GM23338 (cell line): Measurements from ENCODE around the gene MDN1. TPM values are rescaled to one million over a fixed set of nuclear protein-coding genes. Genes with fewer than 3 reads are reported as not detected.

ENCODE experiments used
- ATAC-seq: fragments of 200-7000 bp; cut with Tn5 transposase; 3 replicates; pipeline ENCODE4 v1.9.1; 2020
- DNase-seq: peaks from one replicate; pipeline ENCODE4 v3.0.0-alpha.2; 2015; ENCODE audit warnings: low spot score
- H2AFZ ChIP-seq: fragments of 200-600 bp; sonication (generic); 2 replicates; pipeline ENCODE4 v1.8.0; 2016; ENCODE audit warnings: antibody characterized with exemption, mild to moderate bottlenecking, moderate library complexity
- H3F3A ChIP-seq: fragments of 200-600 bp; sonication (generic); replicated peaks from 2 replicates; pipeline ENCODE4 v1.8.0; 2017; ENCODE audit warnings: antibody characterized with exemption, mixed run types, low read depth
- H3K27ac ChIP-seq: fragments of 200-600 bp; sonication (generic); 2 replicates; pipeline ENCODE4 v1.6.1; 2016; ENCODE audit warnings: low read depth
- H3K27me3 ChIP-seq: fragments of 200-600 bp; sonication (generic); 2 replicates; pipeline ENCODE4 v1.8.0; 2016; ENCODE audit warnings: mild to moderate bottlenecking, mixed run types, moderate library complexity; ENCODE audit not compliant: insufficient read depth
- H3K36me3 ChIP-seq: fragments of 200-600 bp; sonication (generic); 2 replicates; pipeline ENCODE4 v1.8.0; 2016; ENCODE audit warnings: mild to moderate bottlenecking; ENCODE audit not compliant: insufficient read depth
- H3K4me1 ChIP-seq: fragments of 200-600 bp; sonication (generic); 2 replicates; pipeline ENCODE4 v1.8.0; 2016; ENCODE audit warnings: mild to moderate bottlenecking, moderate library complexity; ENCODE audit not compliant: insufficient read depth
- H3K4me2 ChIP-seq: fragments of 200-600 bp; sonication (generic); 2 replicates; pipeline ENCODE4 v1.7.1; 2017; ENCODE audit warnings: mixed run types
- H3K4me3 ChIP-seq: fragments of 200-600 bp; sonication (generic); 2 replicates; pipeline ENCODE4 v1.6.1; 2016; ENCODE audit warnings: mixed run types
- H3K79me2 ChIP-seq: fragments of 200-600 bp; sonication (generic); replicated peaks from 2 replicates; pipeline ENCODE4 v1.8.0; 2017; ENCODE audit warnings: mild to moderate bottlenecking; ENCODE audit not compliant: insufficient read depth
- H3K9me2 ChIP-seq: fragments of 200-600 bp; sonication (generic); 2 replicates; pipeline ENCODE4 v1.8.0; 2017; ENCODE audit not compliant: insufficient read depth
- H4K20me1 ChIP-seq: fragments of 200-600 bp; sonication (generic); replicated peaks from 2 replicates; pipeline ENCODE4 v1.8.0; 2017; ENCODE audit warnings: mild to moderate bottlenecking; ENCODE audit not compliant: insufficient read depth
- H3K27ac Mint-ChIP-seq: 2 replicates; pipeline ENCODE4 v1.8.0; 2020; ENCODE audit warnings: inconsistent platforms, mild to moderate bottlenecking, moderate library complexity, mixed read lengths
- H3K27me3 Mint-ChIP-seq: 3 replicates; pipeline ENCODE4 v1.8.0; 2022; ENCODE audit warnings: low read depth, mild to moderate bottlenecking, moderate library complexity, mixed read lengths, inconsistent platforms; ENCODE audit not compliant: insufficient read depth, poor library complexity
- H3K36me3 Mint-ChIP-seq: 3 replicates; pipeline ENCODE4 v1.8.0; 2021; ENCODE audit warnings: low read depth, mild to moderate bottlenecking, inconsistent platforms, moderate library complexity, mixed read lengths
- H3K4me1 Mint-ChIP-seq: 3 replicates; pipeline ENCODE4 v1.8.0; 2020; ENCODE audit warnings: mild to moderate bottlenecking, inconsistent platforms, mixed read lengths
- H3K4me3 Mint-ChIP-seq: 3 replicates; pipeline ENCODE4 v1.8.0; 2021; ENCODE audit warnings: moderate library complexity, mild to moderate bottlenecking, inconsistent platforms, mixed read lengths
- H3K9me3 Mint-ChIP-seq: 3 replicates; pipeline ENCODE4 v1.8.0; 2020; ENCODE audit warnings: moderate library complexity, mild to moderate bottlenecking, inconsistent platforms, mixed read lengths
- CREB1 ChIP-seq: fragments of 250-450 bp; sonication (Bioruptor Pico); IDR thresholded peaks from 2 replicates; pipeline ENCODE4 v1.5.0; 2020; ENCODE audit warnings: low read depth, mild to moderate bottlenecking, moderate library complexity
- CTCF ChIP-seq, 2 experiments: fragments of 200-600 bp in 1 of 2; sonication (generic) in 1 of 2; conservative IDR thresholded peaks; 2 replicates each; pipeline versions ENCODE4 v1.5.1 to v1.6.1; 2016 to 2017; ENCODE audit warnings: antibody characterized with exemption in 2 of 2, low read depth in 2 of 2, mild to moderate bottlenecking in 2 of 2, moderate library complexity in 1 of 2
- EZH2 ChIP-seq: fragments of 200-600 bp; sonication (generic); IDR thresholded peaks from one replicate; pipeline ENCODE4 v1.8.0; 2017; ENCODE audit warnings: antibody characterized with exemption, mild to moderate bottlenecking, low read depth; ENCODE audit not compliant: unreplicated experiment
- NANOG ChIP-seq: IDR thresholded peaks from 2 replicates; pipeline ENCODE4 v1.6.1; 2016; ENCODE audit warnings: antibody characterized with exemption, borderline replicate concordance
- POLR2AphosphoS5 ChIP-seq: IDR thresholded peaks from 2 replicates; pipeline ENCODE4 v1.6.1; 2016; ENCODE audit warnings: antibody characterized with exemption, low read depth
- REST ChIP-seq: IDR thresholded peaks from one replicate; pipeline ENCODE4 v1.6.1; 2018; ENCODE audit warnings: antibody characterized with exemption; ENCODE audit not compliant: unreplicated experiment
- ZNF114 ChIP-seq: fragments of 250-450 bp; sonication (Bioruptor Pico); IDR thresholded peaks from 2 replicates; pipeline ENCODE4 v1.5.0; 2020; ENCODE audit warnings: mild to moderate bottlenecking, moderate library complexity
- polyA plus RNA-seq: library from polyadenylated mRNA; unstranded; fragments of >200 nt; fragmentation: Nextera tagmentation; extraction: Ambion mirVana; gene quantifications from 2 replicates; pipeline ENCODE4 v1.2.1, GENCODE V29; 2016
- total RNA-seq: library from RNA; depleted of rRNA; stranded (reverse); fragments of >200 nt; shearing (Covaris generic); gene quantifications from 2 replicates; pipeline ENCODE4 v1.2.3, GENCODE V29; 2014
- TF ChIP-seq, protein P1 (sequence below): fragments of 250-450 bp; sonication (Bioruptor Pico); IDR thresholded peaks from 2 replicates; pipeline ENCODE4 v1.5.0; 2020; ENCODE audit warnings: mild to moderate bottlenecking, moderate library complexity

The MDN1 gene
- total and polyA plus RNA-seq, 2 experiments from 2014 or later = 165 to 217 TPM

DNA sequence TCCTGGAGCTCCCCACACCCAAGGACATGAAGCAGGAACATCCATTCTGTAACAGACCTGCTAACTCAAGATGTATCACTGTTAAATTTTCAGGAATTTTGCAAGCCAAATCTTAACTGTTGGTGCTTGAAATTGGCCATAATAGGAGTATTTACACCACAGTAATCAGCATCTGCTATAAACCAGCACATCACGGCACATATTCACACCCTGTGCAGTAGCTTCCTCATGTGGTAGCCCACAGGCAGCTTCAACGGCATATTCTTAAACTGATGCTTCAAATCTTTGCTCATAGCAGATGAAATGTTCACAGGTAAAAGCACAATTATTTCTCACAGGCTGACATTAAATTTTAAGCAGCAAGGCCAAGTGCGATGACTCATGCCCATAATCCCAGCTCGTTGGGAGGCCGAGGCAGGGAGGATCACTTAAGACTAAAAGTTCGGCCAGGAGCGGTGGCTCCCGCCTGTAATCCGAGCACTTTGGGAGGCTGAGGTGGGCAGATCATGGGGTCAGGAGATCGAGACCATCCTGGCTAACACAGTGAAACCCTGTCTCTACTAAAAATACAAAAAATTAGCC is 137.5 kb downstream of the MDN1 start:
- Mint-ChIP-seq H3K4me1 (peaks cover 31% of the 10 kb centered on the region), H3K27me3 (peaks cover 7% of the 10 kb centered on the region), H3K36me3 (peaks cover 98% of the 10 kb centered on the region), H3K27ac (no peak overlapping the region), H3K9me3 (no peaks in the 10 kb centered on the region), H3K4me3 (no peak overlapping the region)
- ATAC-seq (no peak), DNase-seq (no peak)
- Histone ChIP-seq H4K20me1 (no peaks in the 10 kb centered on the region), H3K9me2 (no peaks in the 10 kb centered on the region), H3K4me3 (no peak overlapping the region), H3K27ac (peak overlapping the region; percentile 76; the same call in 1 of the 2 replicates), H3K27me3 (no peaks in the 10 kb centered on the region), H3K4me2 (no peak overlapping the region), H3K36me3 (peaks cover 91% of the 10 kb centered on the region), H3K4me1 (peaks cover 22% of the 10 kb centered on the region), H3K79me2 (peaks cover 9% of the 10 kb centered on the region; the same call in 1 of the 2 replicates), H2AFZ (no peak overlapping the region), H3F3A (peaks cover 23% of the 10 kb centered on the region; the same call in 1 of the 2 replicates)
- TF ChIP-seq POLR2AphosphoS5 = no peak
- no peak for TF ChIP-seq CREB1 (CRISPR knock-in tag)
- TF ChIP-seq CTCF (conservative IDR thresholded peaks at IDR 0.05; ENCODE audit: low read depth in 2 of 2) = no peak
- TF ChIP-seq, protein P1, sequence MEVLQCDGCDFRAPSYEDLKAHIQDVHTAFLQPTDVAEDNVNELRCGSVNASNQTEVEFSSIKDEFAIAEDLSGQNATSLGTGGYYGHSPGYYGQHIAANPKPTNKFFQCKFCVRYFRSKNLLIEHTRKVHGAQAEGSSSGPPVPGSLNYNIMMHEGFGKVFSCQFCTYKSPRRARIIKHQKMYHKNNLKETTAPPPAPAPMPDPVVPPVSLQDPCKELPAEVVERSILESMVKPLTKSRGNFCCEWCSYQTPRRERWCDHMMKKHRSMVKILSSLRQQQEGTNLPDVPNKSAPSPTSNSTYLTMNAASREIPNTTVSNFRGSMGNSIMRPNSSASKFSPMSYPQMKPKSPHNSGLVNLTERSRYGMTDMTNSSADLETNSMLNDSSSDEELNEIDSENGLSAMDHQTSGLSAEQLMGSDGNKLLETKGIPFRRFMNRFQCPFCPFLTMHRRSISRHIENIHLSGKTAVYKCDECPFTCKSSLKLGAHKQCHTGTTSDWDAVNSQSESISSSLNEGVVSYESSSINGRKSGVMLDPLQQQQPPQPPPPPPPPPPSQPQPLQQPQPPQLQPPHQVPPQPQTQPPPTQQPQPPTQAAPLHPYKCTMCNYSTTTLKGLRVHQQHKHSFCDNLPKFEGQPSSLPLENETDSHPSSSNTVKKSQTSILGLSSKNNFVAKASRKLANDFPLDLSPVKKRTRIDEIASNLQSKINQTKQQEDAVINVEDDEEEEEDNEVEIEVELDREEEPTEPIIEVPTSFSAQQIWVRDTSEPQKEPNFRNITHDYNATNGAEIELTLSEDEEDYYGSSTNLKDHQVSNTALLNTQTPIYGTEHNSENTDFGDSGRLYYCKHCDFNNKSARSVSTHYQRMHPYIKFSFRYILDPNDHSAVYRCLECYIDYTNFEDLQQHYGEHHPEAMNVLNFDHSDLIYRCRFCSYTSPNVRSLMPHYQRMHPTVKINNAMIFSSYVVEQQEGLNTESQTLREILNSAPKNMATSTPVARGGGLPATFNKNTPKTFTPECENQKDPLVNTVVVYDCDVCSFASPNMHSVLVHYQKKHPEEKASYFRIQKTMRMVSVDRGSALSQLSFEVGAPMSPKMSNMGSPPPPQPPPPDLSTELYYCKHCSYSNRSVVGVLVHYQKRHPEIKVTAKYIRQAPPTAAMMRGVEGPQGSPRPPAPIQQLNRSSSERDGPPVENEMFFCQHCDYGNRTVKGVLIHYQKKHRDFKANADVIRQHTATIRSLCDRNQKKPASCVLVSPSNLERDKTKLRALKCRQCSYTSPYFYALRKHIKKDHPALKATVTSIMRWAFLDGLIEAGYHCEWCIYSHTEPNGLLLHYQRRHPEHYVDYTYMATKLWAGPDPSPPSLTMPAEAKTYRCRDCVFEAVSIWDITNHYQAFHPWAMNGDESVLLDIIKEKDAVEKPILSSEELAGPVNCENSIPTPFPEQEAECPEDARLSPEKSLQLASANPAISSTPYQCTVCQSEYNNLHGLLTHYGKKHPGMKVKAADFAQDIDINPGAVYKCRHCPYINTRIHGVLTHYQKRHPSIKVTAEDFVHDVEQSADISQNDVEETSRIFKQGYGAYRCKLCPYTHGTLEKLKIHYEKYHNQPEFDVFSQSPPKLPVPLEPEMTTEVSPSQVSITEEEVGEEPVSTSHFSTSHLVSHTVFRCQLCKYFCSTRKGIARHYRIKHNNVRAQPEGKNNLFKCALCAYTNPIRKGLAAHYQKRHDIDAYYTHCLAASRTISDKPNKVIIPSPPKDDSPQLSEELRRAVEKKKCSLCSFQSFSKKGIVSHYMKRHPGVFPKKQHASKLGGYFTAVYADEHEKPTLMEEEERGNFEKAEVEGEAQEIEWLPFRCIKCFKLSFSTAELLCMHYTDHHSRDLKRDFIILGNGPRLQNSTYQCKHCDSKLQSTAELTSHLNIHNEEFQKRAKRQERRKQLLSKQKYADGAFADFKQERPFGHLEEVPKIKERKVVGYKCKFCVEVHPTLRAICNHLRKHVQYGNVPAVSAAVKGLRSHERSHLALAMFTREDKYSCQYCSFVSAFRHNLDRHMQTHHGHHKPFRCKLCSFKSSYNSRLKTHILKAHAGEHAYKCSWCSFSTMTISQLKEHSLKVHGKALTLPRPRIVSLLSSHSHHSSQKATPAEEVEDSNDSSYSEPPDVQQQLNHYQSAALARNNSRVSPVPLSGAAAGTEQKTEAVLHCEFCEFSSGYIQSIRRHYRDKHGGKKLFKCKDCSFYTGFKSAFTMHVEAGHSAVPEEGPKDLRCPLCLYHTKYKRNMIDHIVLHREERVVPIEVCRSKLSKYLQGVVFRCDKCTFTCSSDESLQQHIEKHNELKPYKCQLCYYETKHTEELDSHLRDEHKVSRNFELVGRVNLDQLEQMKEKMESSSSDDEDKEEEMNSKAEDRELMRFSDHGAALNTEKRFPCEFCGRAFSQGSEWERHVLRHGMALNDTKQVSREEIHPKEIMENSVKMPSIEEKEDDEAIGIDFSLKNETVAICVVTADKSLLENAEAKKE (CRISPR knock-in tag) = no peak
- TF ChIP-seq REST = no peak
- TF ChIP-seq ZNF114 (CRISPR knock-in tag) = no peak
- no peak for TF ChIP-seq NANOG
- TF ChIP-seq EZH2 = no peak
